Measurements from ENCODE around the gene MEIKIN. TPM values are rescaled to one million over a fixed set of nuclear protein-coding genes. Genes with fewer than 3 reads are reported as not detected.
"Not testable (repeated sequence)": the region's sequence is repeated elsewhere in the genome, so short reads cannot be mapped to it uniquely, and the experiment has no call there.

Gene MEIKIN
- total RNA-seq, 1 donor from 2014 or later = not detected

GRCh38 chr5:131916481-131916880 is 29.0 kb downstream of the MEIKIN start:
- H3K27ac Mint-ChIP-seq (ENCODE audit: unreplicated experiment) = no peak overlapping the region
- no peak for DNase-seq (ENCODE audit: extremely low spot score, unreplicated experiment)
- no peaks in the 10 kb centered on the region for H3K4me1 Mint-ChIP-seq (ENCODE audit: unreplicated experiment)
- no peaks in the 10 kb centered on the region for H3K9me3 Mint-ChIP-seq (ENCODE audit: unreplicated experiment)
- no peak overlapping the region for H3K4me3 Mint-ChIP-seq (ENCODE audit: unreplicated experiment)
- TF ChIP-seq CTCF (IDR thresholded peaks at IDR 0.05) = no peak
- H3K27me3 Mint-ChIP-seq (ENCODE audit: unreplicated experiment) = peaks cover 51% of the 10 kb centered on the region
- no peaks in the 10 kb centered on the region for H3K36me3 Mint-ChIP-seq (ENCODE audit: unreplicated experiment)

DNA sequence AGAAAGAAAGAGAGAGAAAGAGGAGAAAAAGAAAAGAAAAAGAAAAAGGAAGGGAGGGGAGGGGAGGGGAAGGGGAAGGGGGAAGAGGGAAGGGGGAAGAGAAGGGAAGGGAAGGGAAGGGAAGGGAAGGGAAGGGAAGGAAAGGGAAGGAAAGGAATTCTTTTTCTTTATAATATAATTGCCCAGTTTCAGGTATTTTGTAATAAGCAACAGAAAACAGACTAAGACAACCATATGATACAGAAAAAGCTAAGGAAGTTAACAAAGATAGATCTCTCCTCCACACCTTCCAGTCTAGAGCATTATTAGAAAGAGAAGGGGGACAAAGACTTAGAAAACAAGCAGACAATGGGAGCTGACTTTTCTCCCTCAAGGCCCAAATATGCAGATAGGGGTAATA is 31.0 kb downstream of the MEIKIN start:
- Mint-ChIP-seq H3K27me3 (ENCODE audit: unreplicated experiment) (peaks cover 52% of the 10 kb centered on the region), H3K4me3 (ENCODE audit: unreplicated experiment) (no peak overlapping the region), H3K4me1 (ENCODE audit: unreplicated experiment) (no peaks in the 10 kb centered on the region), H3K36me3 (ENCODE audit: unreplicated experiment) (no peaks in the 10 kb centered on the region), H3K27ac (ENCODE audit: unreplicated experiment) (no peak overlapping the region), H3K9me3 (ENCODE audit: unreplicated experiment) (no peaks in the 10 kb centered on the region)
- TF ChIP-seq CTCF (IDR thresholded peaks at IDR 0.05) = no peak
- no peak for DNase-seq (ENCODE audit: extremely low spot score, unreplicated experiment)

DNA sequence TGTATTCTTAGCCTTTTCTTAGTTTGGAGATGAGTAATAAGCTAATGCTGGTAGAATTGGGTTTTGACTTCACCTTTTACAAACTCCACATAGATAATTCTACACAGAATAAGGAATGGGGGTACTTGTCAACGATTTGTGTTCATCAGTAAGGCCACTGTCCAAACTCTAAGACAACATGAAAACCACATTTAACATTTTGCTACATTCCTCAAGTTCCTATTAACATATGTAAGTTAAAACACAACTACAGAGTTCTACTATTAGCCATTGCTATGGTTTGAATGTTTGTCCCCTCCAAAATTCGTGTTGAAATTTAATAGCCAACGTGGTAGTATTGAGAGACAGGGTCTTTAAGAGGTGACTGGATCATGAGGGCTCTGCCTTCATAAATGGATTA is 31.9 kb downstream of the MEIKIN start:
- H3K4me1 Mint-ChIP-seq (ENCODE audit: unreplicated experiment) = no peaks in the 10 kb centered on the region
- no peak overlapping the region for H3K4me3 Mint-ChIP-seq (ENCODE audit: unreplicated experiment)
- no peak for DNase-seq (ENCODE audit: extremely low spot score, unreplicated experiment)
- H3K27ac Mint-ChIP-seq (ENCODE audit: unreplicated experiment) = no peak overlapping the region
- peaks cover 58% of the 10 kb centered on the region for H3K27me3 Mint-ChIP-seq (ENCODE audit: unreplicated experiment)
- no peaks in the 10 kb centered on the region for H3K9me3 Mint-ChIP-seq (ENCODE audit: unreplicated experiment)
- no peak for TF ChIP-seq CTCF (IDR thresholded peaks at IDR 0.05)
- no peaks in the 10 kb centered on the region for H3K36me3 Mint-ChIP-seq (ENCODE audit: unreplicated experiment)

- H3K4me3 Mint-ChIP-seq (ENCODE audit: unreplicated experiment) = no peak overlapping the region
- no peaks in the 10 kb centered on the region for H3K4me1 Mint-ChIP-seq (ENCODE audit: unreplicated experiment)
- no peak overlapping the region for H3K27ac Mint-ChIP-seq (ENCODE audit: unreplicated experiment)
- no peak for DNase-seq (ENCODE audit: extremely low spot score, unreplicated experiment)
- H3K27me3 Mint-ChIP-seq (ENCODE audit: unreplicated experiment) = peaks cover 47% of the 10 kb centered on the region
- no peaks in the 10 kb centered on the region for H3K36me3 Mint-ChIP-seq (ENCODE audit: unreplicated experiment)
- no peak for TF ChIP-seq CTCF (IDR thresholded peaks at IDR 0.05)
- H3K9me3 Mint-ChIP-seq (ENCODE audit: unreplicated experiment) = peaks cover 31% of the 10 kb centered on the region
Observed at GRCh38 chr5:131906668-131907067, 38.8 kb downstream of the MEIKIN start.

GRCh38 chr5:131902266-131902665 is 43.2 kb downstream of the MEIKIN start:
- not testable (repeated sequence) for DNase-seq (ENCODE audit: extremely low spot score, unreplicated experiment); H3K36me3 Mint-ChIP-seq (ENCODE audit: unreplicated experiment); H3K4me3 Mint-ChIP-seq (ENCODE audit: unreplicated experiment); H3K4me1 Mint-ChIP-seq (ENCODE audit: unreplicated experiment); H3K27ac Mint-ChIP-seq (ENCODE audit: unreplicated experiment)
- Mint-ChIP-seq H3K27me3 (ENCODE audit: unreplicated experiment) (peaks cover 18% of the 10 kb centered on the region), H3K9me3 (ENCODE audit: unreplicated experiment) (peaks cover 34% of the 10 kb centered on the region)

GRCh38 chr5:131899686-131900085 is 45.8 kb downstream of the MEIKIN start:
- DNase-seq (ENCODE audit: extremely low spot score, unreplicated experiment) = no peak
- H3K4me3 Mint-ChIP-seq (ENCODE audit: unreplicated experiment) = no peak overlapping the region
- no peak overlapping the region for H3K27ac Mint-ChIP-seq (ENCODE audit: unreplicated experiment)
- no peaks in the 10 kb centered on the region for H3K27me3 Mint-ChIP-seq (ENCODE audit: unreplicated experiment)
- no peaks in the 10 kb centered on the region for H3K36me3 Mint-ChIP-seq (ENCODE audit: unreplicated experiment)
- H3K9me3 Mint-ChIP-seq (ENCODE audit: unreplicated experiment) = peaks cover 29% of the 10 kb centered on the region
- TF ChIP-seq CTCF (IDR thresholded peaks at IDR 0.05) = no peak
- no peaks in the 10 kb centered on the region for H3K4me1 Mint-ChIP-seq (ENCODE audit: unreplicated experiment)

All from osteocyte (in vitro differentiated cells).